MG63 (cell line): ENCODE data around the gene IL22RA2. TPM values are rescaled to one million over a fixed set of nuclear protein-coding genes. Genes with fewer than 3 reads are reported as not detected.

Experiments used
- DNase-seq: peaks from one replicate; pipeline ENCODE4 v3.0.0-alpha.2; 2020
- H3K27me3 ChIP-seq: fragments of 250-450 bp; sonication (Bioruptor Pico); 2 replicates; pipeline ENCODE4 v1.5.1; 2020; ENCODE audit warnings: mild to moderate bottlenecking, moderate library complexity
- H3K36me3 ChIP-seq: fragments of 250-450 bp; sonication (Bioruptor Pico); 2 replicates; pipeline ENCODE4 v1.5.1; 2020; ENCODE audit warnings: mild to moderate bottlenecking, moderate library complexity
- H3K4me3 ChIP-seq: fragments of 250-450 bp; sonication (Bioruptor Pico); 2 replicates; pipeline ENCODE4 v1.5.1; 2020; ENCODE audit warnings: mild to moderate bottlenecking, moderate library complexity
- H3K9me3 ChIP-seq: fragments of 250-450 bp; sonication (Bioruptor Pico); 2 replicates; pipeline ENCODE4 v1.5.1; 2020; ENCODE audit warnings: mild to moderate bottlenecking, moderate library complexity
- total RNA-seq: library from RNA; depleted of rRNA; stranded (reverse); fragments of >200 nt; shearing (Covaris generic); gene quantifications from 2 replicates; pipeline ENCODE4 v1.2.3, GENCODE V29; 2014; ENCODE audit warnings: low replicate concordance

IL22RA2 gene
- total RNA-seq, 1 experiment from 2014 or later = not detected

DNA sequence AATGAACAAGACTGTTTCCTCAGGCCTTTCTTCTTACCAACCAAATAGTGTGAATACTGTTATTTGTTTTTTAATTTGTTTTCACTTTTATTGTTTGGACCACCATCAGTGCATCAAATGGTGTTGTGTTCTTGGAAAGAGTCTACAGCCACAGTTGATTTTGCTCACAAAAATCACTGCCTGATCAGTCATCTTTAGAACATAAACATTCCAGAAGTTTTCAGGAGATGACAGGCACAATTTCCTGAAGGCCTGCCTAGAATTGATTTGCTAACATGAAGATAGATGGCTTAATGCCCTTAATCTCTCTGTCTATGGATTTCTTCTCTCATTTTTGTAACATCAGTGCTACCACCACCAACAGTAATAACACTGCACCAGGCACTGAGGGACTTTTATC is 13.5 kb downstream of the IL22RA2 start:
- no peak for DNase-seq
- peaks cover 12% of the 10 kb centered on the region; the same call in 1 of the 2 replicates for H3K9me3 ChIP-seq
- H3K36me3 ChIP-seq = no peaks in the 10 kb centered on the region
- no peaks in the 10 kb centered on the region for H3K27me3 ChIP-seq
- H3K4me3 ChIP-seq = no peak overlapping the region

DNA sequence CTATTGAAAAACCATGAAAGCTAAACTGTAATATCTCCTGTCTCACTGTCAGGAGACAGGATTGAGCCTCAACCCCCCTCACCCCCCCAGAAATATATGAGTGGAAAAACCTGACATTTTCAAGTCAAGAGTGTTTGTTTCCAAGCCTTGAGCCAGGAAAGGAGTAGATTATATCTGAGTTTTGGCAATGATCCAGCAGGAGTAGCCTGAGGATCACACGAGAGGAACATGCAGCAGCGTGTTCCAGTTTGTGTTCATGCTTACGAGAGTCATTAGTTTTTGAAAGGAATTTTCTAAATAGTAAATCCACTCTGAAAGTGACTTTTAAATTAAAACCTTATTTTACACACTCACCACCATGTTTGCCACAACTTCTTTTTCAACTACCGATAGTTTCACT is 15.8 kb downstream of the IL22RA2 start:
- H3K4me3 ChIP-seq = no peak overlapping the region
- H3K9me3 ChIP-seq = peaks cover 3% of the 10 kb centered on the region; the same call in 1 of the 2 replicates
- H3K36me3 ChIP-seq = no peaks in the 10 kb centered on the region
- DNase-seq = no peak
- no peaks in the 10 kb centered on the region for H3K27me3 ChIP-seq

DNA sequence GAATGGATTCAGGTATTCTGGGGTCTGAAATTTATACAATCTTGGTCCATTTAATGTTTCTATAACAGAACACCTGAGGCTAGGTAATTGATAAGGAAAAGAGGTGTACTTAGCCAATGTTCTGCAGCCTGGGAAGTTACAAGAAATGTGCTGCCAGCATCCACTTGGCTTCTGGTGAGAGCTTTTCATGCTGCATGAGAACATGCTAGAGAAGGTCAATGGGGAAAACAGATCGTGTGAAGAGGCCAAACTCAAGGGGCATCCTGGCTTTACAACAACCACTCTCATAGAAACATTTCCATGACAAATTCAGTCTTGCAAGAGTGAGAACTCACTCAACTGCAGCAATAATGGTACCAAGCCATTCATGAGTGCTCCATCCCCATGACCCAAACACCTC is 16.8 kb downstream of the IL22RA2 start:
- DNase-seq = no peak
- Histone ChIP-seq H3K4me3 (no peak overlapping the region), H3K36me3 (no peaks in the 10 kb centered on the region), H3K9me3 (no peaks in the 10 kb centered on the region), H3K27me3 (no peaks in the 10 kb centered on the region)

DNA sequence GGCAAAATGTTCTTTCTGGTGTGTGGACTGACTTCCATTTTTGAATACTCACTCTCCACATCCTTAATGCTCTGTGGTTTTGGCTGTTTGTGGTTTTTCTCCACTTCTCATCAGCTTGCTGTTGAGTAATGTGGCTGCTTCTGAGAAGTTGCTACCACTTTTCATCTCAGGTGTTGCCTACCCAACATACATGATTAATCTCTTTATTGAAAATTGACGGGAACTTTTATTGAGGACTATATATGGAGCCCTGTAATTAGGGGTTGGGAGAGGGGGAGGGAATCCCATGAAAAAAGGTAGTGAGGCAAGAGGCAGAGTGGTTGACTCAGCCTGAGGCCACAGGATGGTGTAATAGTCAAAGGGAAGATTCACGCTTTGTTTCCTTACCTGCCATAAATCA is 17.6 kb downstream of the IL22RA2 start:
- Histone ChIP-seq H3K27me3 (no peaks in the 10 kb centered on the region), H3K4me3 (no peak overlapping the region), H3K9me3 (0 out of 2 replicates have a peak, but pooled peaks cover 2% of the 10 kb centered on the region), H3K36me3 (no peaks in the 10 kb centered on the region)
- no peak for DNase-seq

DNA sequence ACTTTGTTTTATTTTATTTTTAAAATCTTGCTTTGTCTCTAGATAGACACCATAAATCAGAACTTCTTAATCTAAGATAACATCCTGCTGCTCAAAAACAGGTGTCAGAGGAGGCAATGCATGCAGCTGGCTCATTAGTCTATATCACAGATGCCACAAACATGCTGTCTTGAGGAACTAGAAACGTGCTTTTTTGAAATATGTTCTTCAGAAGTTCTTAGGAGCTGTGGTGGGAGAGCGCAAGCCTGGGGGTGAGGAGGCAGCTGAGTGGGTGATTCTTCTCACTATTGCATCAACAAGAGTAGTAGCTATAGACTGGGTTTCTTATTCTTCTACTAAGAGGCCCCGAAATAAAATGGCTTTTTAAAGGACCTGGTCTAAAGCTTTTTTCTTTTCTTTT is 23.4 kb downstream of the IL22RA2 start:
- DNase-seq = no peak
- Histone ChIP-seq H3K4me3 (no peak overlapping the region), H3K9me3 (0 out of 2 replicates have a peak, but pooled peaks cover 2% of the 10 kb centered on the region), H3K27me3 (no peaks in the 10 kb centered on the region), H3K36me3 (no peaks in the 10 kb centered on the region)

DNA sequence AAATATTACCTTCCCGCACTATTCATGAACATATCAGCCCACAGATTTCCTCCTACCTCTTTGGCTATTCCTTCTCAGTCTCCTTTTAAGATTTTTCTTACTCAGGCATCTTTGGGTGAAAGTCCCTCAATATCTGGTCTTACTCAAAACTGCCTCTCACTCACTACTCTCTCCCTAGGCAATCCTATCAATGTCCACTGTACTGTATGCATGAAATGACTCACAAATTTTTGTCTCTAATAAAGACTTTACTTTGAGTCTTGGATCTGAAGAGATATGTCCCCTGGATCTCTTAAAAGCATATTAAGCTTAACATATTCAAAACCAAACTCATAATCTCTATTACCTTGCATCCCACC is 24.4 kb downstream of the IL22RA2 start:
- Histone ChIP-seq H3K36me3 (no peaks in the 10 kb centered on the region), H3K9me3 (0 out of 2 replicates have a peak, but pooled peaks cover 2% of the 10 kb centered on the region), H3K4me3 (no peak overlapping the region), H3K27me3 (no peaks in the 10 kb centered on the region)
- no peak for DNase-seq

DNA sequence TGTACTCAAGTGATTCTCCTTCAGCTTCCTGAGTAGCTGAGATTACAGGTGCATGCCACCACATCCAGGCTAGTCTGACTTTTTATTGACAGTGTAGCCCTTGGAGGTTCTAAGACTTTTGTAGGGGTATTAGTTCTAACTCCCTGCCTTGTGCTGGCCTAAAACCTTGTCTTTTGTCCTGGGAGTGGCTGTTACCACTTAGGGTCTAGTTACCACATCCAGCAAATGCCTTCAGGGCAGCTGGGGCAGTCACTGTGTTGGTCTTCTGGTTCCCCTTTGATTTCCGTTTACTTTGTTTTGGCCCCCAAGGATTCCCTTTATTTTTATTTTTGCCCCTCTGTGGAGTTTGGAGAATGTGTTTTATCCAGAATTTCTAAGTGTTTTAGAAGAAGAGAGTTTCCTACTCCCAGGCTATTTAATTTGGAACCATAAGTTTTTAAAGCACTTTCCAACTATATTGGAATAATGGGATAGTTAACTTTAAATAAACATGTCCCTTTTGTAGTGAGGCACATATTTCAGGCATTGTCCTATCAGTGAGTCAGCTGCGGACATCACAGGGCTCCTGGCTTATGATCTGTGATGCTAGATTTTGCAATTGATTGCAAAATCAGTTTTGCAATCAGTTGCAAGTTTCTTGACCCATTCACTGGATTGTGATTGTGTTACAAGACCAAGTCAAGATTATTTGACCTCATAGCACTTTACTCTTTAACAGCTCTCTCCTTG is 25.0 kb downstream of the IL22RA2 start:
- H3K4me3 ChIP-seq = no peak overlapping the region
- 0 out of 2 replicates have a peak, but pooled peaks cover 2% of the 10 kb centered on the region for H3K9me3 ChIP-seq
- no peaks in the 10 kb centered on the region for H3K27me3 ChIP-seq
- no peak for DNase-seq
- H3K36me3 ChIP-seq = no peaks in the 10 kb centered on the region

DNA sequence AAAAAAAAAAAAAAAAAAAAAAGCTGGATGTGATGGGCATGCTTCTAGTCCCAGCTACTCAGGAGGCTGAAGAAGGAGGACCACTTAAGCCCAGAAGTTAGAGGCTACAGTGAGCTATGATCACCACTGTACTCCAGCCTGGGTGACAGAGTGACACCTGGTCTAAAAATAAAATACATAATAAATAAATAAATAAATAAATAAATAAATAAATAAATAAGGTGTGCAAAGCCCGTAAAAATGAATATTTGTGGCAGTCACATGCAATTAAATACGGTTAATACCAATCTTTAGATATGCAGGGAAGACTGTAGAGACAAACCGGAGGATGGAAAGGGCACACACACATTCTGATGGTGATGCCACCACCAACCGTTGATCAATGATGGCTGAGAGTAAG is 26.2 kb downstream of the IL22RA2 start:
- no peaks in the 10 kb centered on the region for H3K27me3 ChIP-seq
- H3K9me3 ChIP-seq = 0 out of 2 replicates have a peak, but pooled peaks cover 2% of the 10 kb centered on the region
- no peak overlapping the region for H3K4me3 ChIP-seq
- H3K36me3 ChIP-seq = no peaks in the 10 kb centered on the region
- no peak for DNase-seq

DNA sequence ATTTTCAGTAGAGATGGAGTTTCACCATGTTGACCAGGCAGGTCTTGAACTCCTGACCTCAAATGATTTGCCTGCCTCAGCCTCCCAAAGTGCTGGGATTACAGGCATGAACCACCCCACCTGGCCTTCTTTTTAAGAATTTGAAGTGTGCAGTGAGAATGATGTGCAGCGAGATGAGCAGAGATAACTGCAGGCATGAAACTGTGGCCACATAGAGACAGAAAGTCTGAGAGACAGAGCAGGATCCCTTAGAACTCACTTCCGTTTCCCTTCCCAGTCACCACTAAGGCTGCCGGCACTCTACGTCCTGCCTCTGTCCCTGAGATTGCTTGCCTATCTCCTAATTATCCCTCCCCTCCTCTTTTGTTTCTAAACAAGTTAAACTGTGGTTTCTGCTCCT is 27.2 kb downstream of the IL22RA2 start:
- Histone ChIP-seq H3K9me3 (0 out of 2 replicates have a peak, but pooled peaks cover 2% of the 10 kb centered on the region), H3K36me3 (no peaks in the 10 kb centered on the region), H3K27me3 (no peaks in the 10 kb centered on the region), H3K4me3 (no peak overlapping the region)
- no peak for DNase-seq

DNA sequence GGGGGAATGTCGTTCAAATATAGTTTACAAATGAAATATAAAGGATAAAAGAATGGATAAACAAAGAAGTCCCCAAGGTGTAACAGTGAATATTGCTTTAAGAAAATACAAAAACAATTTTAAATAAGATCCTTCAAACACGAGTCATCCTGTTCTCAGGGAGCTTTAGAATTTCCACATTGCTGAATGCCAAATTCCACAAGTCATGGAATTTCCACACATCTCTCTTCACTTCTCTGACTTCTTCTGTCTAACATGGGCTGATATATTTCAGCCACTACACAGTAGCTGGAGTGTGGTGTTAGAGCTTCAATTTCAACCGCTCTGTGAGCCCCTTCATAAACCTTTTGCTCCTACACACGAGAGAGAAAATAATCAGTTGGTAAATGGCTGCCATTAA is 28.0 kb downstream of the IL22RA2 start:
- Histone ChIP-seq H3K9me3 (no peaks in the 10 kb centered on the region), H3K4me3 (no peak overlapping the region), H3K27me3 (no peaks in the 10 kb centered on the region), H3K36me3 (no peaks in the 10 kb centered on the region)
- DNase-seq = no peak

DNA sequence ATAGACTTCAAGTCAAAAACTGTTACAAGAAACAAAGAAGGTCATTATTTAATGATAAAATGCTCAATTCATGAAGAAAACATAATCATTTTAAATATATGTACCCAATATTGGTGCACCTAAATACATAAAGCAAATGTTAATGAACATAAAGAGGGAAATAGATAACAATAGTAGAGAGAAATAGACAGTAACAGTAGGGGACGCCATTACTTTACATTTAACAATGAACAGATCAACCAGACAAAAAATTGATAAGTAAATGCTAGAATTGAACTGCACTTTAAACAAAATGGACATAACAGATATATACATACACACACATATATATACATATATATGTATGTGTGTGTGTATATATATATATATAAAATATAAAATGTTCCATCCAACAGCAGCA is 37.4 kb downstream of the IL22RA2 start:
- Histone ChIP-seq H3K27me3 (no peaks in the 10 kb centered on the region), H3K36me3 (no peaks in the 10 kb centered on the region), H3K4me3 (no peak overlapping the region), H3K9me3 (peaks cover 9% of the 10 kb centered on the region)
- no peak for DNase-seq

DNA sequence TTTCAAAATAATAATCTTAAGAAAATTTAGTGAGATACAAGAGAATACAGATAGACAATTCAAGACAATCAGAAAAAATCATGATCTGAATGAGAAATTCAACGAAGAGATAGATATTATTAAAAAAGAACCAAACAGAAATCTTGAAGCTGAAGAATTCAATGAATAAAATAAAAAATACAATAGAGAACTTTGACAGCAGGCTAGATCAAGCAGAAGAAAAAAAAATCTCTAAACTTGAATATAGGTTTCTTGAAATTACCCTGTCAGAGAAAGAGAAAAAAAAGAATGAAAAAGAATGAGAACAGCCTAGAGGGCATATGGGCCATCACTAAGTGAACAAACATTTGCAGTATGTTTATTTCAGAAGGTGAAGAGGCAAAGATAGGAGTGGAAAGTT is 39.0 kb downstream of the IL22RA2 start:
- Histone ChIP-seq H3K27me3 (no peaks in the 10 kb centered on the region), H3K36me3 (no peaks in the 10 kb centered on the region), H3K4me3 (no peak overlapping the region), H3K9me3 (peaks cover 9% of the 10 kb centered on the region)
- DNase-seq = no peak

DNA sequence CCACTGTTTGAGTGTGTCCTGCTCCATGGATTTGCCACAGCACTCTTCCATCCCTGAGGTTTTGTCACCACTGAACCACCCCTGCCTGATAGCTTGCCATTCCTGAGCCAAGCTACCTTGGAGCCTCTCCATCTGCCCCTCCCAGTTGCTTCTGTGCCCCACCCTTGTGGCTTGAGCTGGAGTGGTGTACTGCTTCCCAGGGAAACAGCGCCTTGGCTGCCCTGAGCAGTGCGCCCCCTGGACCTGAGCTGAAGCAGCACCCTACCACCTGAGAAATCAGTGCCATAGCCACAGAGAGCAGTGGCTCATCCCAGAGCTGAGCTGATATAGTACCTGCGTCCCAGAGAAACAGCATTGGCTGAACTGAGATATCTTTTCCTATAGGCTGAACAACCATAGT is 40.3 kb downstream of the IL22RA2 start:
- no peak for DNase-seq
- no peaks in the 10 kb centered on the region for H3K27me3 ChIP-seq
- H3K36me3 ChIP-seq = no peaks in the 10 kb centered on the region
- peaks cover 9% of the 10 kb centered on the region for H3K9me3 ChIP-seq
- no peak overlapping the region for H3K4me3 ChIP-seq

DNA sequence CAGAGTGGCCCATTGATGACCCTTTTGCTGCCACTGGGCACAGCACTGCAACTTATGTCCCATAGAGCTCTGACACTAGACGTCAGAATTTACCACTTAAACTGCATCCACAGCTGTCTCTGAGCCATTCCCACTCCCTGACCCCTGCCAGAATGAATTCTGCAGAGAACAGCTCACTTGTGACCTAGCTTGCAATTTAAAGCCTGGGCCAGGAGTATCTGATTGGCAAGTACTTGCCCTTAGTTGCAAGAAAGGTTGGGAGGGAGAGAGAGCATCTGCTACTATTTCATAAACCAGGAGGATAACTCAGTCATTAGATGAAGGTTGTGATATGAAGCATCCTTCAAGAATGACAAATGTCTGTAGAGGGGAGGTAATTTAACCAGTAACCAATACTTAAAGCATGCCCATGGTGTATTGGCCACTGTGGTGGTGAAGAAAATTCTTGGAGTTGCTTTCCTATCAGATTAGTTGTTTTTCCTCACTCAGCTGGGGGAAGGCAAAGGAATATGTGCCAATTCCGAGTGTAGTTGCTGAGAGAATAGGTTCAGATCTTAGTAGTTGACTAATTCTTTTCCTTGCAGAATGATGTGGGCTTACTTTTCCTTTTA is 46.5 kb downstream of the IL22RA2 start:
- Histone ChIP-seq H3K4me3 (no peak overlapping the region), H3K9me3 (no peaks in the 10 kb centered on the region; the same call in 1 of the 2 replicates), H3K27me3 (no peaks in the 10 kb centered on the region), H3K36me3 (no peaks in the 10 kb centered on the region)
- DNase-seq = no peak

DNA sequence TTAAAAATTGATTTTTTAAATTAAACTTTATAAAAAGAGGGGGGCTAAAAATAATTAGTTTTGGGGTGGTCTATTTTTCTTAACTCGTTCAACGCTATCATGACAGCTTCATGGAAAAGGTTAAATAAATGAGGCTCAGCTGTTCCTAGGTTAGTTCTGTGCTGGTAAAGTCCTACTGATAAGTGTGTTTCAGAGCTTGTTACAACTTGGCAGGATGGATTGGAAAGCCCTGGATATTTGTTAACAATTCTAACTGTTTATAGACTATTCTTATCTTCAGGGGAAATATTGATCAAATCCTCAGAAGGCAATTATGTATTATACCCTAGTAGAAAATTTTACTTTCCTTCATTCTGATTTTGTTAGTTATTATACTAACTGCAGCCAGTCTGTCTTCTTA is 50.4 kb downstream of the IL22RA2 start:
- H3K9me3 ChIP-seq = no peaks in the 10 kb centered on the region; the same call in 1 of the 2 replicates
- no peak overlapping the region for H3K4me3 ChIP-seq
- H3K27me3 ChIP-seq = no peaks in the 10 kb centered on the region
- H3K36me3 ChIP-seq = no peaks in the 10 kb centered on the region
- no peak for DNase-seq

DNA sequence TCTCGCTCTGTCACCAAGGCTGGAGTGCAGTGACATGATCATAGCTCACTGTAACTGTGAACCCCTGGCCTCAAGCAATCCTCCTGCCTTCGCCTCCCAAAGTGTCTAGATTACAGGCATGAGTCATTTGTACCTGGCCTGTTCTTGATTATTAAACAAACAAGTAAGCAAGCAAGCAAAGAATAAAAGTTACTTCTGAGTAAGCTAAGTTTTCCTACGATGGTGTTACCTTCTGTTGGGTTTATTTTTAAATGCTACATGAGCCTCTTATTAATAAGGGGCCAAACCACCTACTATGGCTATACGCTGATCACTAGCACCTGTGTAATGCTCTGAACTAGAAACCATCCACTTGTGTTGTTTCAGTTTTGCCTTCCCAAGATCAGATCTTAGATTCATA is 50.8 kb downstream of the IL22RA2 start:
- H3K4me3 ChIP-seq = no peak overlapping the region
- no peaks in the 10 kb centered on the region for H3K36me3 ChIP-seq
- DNase-seq = no peak
- no peaks in the 10 kb centered on the region for H3K9me3 ChIP-seq
- H3K27me3 ChIP-seq = no peaks in the 10 kb centered on the region

DNA sequence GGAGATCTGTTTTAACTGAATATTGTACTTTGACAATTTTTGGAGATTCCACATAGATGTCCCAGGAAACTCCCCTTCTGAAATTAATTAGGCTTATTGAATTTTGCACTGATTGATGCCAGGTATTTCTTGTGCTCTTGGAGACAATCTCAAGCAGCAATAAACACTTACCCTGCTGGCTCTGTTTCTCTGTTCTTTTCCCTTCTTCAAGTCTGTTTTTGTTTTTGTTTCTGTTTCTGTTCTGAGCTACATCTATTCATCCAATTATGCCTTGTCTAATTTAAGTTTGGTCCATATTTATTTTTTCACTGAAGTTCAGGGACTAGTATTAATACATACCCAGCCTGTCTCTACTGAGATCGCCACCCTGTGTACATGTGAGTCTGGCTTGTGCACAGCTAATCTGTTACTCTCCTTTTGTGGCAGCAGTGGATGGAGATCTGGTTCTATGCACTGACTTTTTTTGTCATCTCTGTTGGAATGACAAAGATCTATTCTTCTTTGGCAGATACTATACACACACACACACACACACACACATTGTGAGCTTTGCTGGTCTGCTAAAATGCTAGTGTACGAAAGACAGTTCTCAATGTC is 51.9 kb downstream of the IL22RA2 start:
- H3K9me3 ChIP-seq = no peaks in the 10 kb centered on the region
- H3K4me3 ChIP-seq = no peak overlapping the region
- no peaks in the 10 kb centered on the region for H3K36me3 ChIP-seq
- no peaks in the 10 kb centered on the region for H3K27me3 ChIP-seq
- DNase-seq = no peak

DNA sequence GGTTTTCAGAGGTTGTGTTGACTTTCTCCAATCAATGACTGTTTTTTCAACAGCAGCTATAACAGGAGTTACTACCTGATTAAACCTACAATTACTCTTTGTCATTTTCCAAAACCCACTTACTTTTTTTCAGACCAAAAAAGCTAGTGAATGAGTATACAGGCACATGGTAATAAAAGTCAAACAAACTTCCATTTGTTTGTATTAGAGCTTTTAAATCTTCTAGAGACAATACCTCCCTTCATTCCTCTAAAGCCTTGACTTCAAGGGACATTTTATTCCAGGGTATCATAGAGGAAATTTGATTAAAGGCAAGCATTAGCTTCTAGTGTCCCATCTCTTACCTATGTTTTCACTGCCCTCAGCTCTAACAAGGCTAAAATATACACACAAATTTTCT is 52.7 kb downstream of the IL22RA2 start:
- Histone ChIP-seq H3K4me3 (no peak overlapping the region), H3K36me3 (no peaks in the 10 kb centered on the region), H3K9me3 (no peaks in the 10 kb centered on the region), H3K27me3 (no peaks in the 10 kb centered on the region)
- DNase-seq = no peak
